Measurements from ENCODE around the gene ESPL1.
"Not testable (repeated sequence)": the region's sequence is repeated elsewhere in the genome, so short reads cannot be mapped to it uniquely, and the experiment has no call there.

Gene ESPL1

DNA sequence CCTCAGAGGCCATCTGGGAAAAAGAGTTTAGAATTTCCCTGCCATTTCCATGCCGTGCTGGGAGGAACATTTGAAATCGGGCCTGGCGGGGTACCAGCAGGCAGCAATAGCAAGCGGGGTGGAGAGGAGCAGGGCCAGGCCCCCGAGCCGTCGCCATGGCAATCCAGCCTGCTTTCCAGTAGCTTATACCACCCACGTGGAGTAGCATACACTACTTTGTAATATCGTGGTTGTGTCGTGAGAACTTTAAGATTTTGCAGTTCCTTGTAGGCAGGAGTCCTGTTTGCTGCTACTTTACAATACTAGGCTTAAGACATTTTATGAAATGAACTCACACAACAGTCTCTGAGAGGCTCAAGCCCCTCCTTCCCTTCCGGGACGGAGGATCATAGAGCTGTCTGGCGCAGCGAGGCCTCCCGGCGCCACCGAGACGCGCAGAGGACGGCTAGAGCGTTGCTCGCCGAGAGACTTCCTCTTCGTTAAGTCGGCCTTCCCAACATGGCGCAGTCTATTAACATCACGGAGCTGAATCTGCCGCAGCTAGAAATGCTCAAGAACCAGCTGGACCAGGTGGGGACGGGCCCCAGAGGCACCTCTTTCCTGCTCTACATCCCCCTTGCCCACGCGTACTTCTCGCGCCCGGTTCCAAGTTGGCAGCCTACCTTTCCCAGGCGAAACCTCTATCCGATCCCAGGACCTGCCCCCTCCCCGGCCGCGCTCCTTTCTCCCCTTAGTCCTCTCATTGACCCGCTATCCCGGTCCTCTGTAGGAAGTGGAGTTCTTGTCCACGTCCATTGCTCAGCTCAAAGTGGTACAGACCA lies 27.2 kb downstream of the ESPL1 start, which contains the start of gene PFDN5:
PFDN5 (plus strand) TSS at position 473 of the 821 bp plus-strand sequence; CDS start at position 499, 26 bp downstream.
- DNase-seq (ENCODE audit: extremely low spot score), result peak; percentile 89
- ChIA-PET CTCF (interaction anchor here (0.6 to 2.2 kb wide), 6 partner anchors 26 to 230 kb away, joined by 3 to 7 read pairs (median 4); partner anchors contain the start of gene ESPL1), POLR2A (interaction anchor here (0.8 to 2.8 kb wide), 17 partner anchors 12 to 206 kb away, joined by 3 to 33 read pairs (median 5); partner anchors contain the start of genes AAAS, ESPL1, SP1 and TARBP2)
- TF ChIP-seq L3MBTL2 (conservative IDR thresholded peaks at IDR 0.05) (no peak), PKNOX1 (IDR thresholded peaks at IDR 0.05) (no peak), NFRKB (IDR thresholded peaks at IDR 0.05) (0 out of 2 replicates have a peak, but pooled peaks have one; percentile 51), SUZ12 (IDR thresholded peaks at IDR 0.05) (no peak)

DNA sequence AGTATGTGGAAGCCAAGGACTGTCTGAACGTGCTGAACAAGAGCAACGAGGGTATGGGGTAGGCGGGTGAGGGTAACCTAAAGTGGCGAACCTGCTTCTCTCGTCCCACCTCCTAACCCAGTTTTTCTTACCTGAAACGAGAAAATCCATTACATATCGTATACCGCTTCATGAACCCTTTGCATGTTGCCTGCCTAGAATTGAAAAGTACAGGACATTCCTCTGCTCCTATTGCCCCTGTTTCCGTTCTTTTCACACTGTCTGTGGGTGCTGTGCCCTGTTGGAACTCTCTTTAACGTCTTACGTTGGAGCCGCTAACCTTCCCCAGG lies 27.8 kb downstream of the ESPL1 start:
- TF ChIP-seq ZNF384 (IDR thresholded peaks at IDR 0.05), result no peak
- POLR2A ChIA-PET, result interaction anchor here (0.8 to 2.8 kb wide), 16 partner anchors 14 to 205 kb away, joined by 3 to 33 read pairs (median 6); partner anchors contain the start of genes AAAS, ESPL1, SP1 and TARBP2
- DNase-seq (ENCODE audit: extremely low spot score), result no peak
- CTCF ChIA-PET, result interaction anchor here (0.6 to 2.2 kb wide), 5 partner anchors 28 to 230 kb away, joined by 3 to 7 read pairs (median 4); partner anchors contain the start of gene ESPL1

- POLR2A ChIA-PET, result interaction anchor here (1.6 kb wide), 1 partner anchor 24 kb away, joined by 11 read pairs; the partner anchor contains the start of gene AAAS
- DNase-seq (ENCODE audit: extremely low spot score); CTCF ChIA-PET: not testable (repeated sequence)
Observed at GRCh38 chr12:53297106-53297505, 29.0 kb downstream of the ESPL1 start.

DNA sequence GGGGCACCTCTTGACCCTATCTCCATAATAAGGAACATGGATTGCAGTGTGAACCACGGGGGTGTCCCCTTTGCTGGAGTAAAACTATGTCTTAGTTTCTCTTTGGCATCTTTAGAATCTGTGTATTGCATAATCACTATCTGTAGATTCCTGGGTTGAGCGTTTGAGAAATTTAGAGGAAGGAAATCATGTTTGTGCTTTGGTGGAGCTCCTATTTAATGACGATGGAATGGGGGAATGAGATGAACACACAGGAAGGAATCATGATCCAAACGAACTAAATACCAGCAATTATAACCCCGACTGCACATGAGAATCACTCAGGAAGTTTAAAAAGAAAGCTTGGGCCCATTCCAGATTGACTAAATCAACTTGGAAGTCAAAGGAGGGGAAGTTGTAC lies 30.1 kb downstream of the ESPL1 start:
- CTCF ChIA-PET, result no interaction called here
- TF ChIP-seq BHLHE40 (IDR thresholded peaks at IDR 0.05; ENCODE audit: borderline replicate concordance), result no peak
- no peak for TF ChIP-seq ARNT (IDR thresholded peaks at IDR 0.05)
- TF ChIP-seq HDGF (IDR thresholded peaks at IDR 0.05; ENCODE audit: borderline replicate concordance), result no peak
- no peak for TF ChIP-seq FOXK2 (IDR thresholded peaks at IDR 0.05)
- no peak for TF ChIP-seq FOXA1 (IDR thresholded peaks at IDR 0.05)
- TF ChIP-seq LEF1 (IDR thresholded peaks at IDR 0.05; ENCODE audit: borderline replicate concordance), result no peak
- no peak for TF ChIP-seq SP1 (IDR thresholded peaks at IDR 0.05)
- TF ChIP-seq PKNOX1 (IDR thresholded peaks at IDR 0.05), result no peak
- TF ChIP-seq NFRKB (IDR thresholded peaks at IDR 0.05), result no peak
- no peak for TF ChIP-seq FOXM1 (IDR thresholded peaks at IDR 0.05; ENCODE audit: borderline replicate concordance)
- no peak for TF ChIP-seq SUZ12 (IDR thresholded peaks at IDR 0.05)
- TF ChIP-seq L3MBTL2 (conservative IDR thresholded peaks at IDR 0.05), result no peak
- TF ChIP-seq ELF4 (IDR thresholded peaks at IDR 0.05), result no peak
- no peak for TF ChIP-seq TARDBP (IDR thresholded peaks at IDR 0.05)
- POLR2A ChIA-PET, result interaction anchor here (0.8 to 1.6 kb wide), 3 partner anchors 23 to 219 kb away, joined by 3 to 11 read pairs (median 3); partner anchors contain the start of genes AAAS and SPRYD3
- DNase-seq (ENCODE audit: extremely low spot score), result no peak

DNA sequence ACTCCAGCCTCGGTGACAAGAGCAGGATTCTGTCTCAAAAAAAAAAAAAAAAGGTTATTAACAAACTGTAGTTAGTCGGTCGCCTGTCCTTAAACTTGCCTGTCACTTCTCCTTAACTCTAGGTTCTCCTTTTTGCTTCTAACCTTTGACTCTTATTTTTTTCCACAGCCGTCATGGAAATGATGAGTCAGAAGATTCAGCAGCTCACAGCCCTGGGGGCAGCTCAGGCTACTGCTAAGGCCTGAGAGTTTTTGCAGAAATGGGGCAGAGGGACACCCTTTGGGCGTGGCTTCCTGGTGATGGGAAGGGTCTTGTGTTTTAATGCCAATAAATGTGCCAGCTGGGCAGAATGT lies 31.0 kb downstream of the ESPL1 start:
- ChIA-PET POLR2A (interaction anchor here (0.7 to 4.5 kb wide), 6 partner anchors 10 to 377 kb away, joined by 3 to 51 read pairs (median 4); partner anchors contain the start of genes AAAS, ATP5MC2 and TARBP2), CTCF (interaction anchor here (0.6 to 1.8 kb wide), 2 partner anchors 20 to 22 kb away, joined by 3 to 9 read pairs; partner anchors contain the start of gene AAAS)
- no peak for DNase-seq (ENCODE audit: extremely low spot score)
- TF ChIP-seq ELF4 (IDR thresholded peaks at IDR 0.05) (no peak), ARNT (IDR thresholded peaks at IDR 0.05) (no peak), FOXM1 (IDR thresholded peaks at IDR 0.05; ENCODE audit: borderline replicate concordance) (no peak), PKNOX1 (IDR thresholded peaks at IDR 0.05) (no peak), SUZ12 (IDR thresholded peaks at IDR 0.05) (no peak)

- TF ChIP-seq PKNOX1 (IDR thresholded peaks at IDR 0.05), result peak; percentile 44; the same call in 1 of the 2 replicates
- TF ChIP-seq ZNF384 (IDR thresholded peaks at IDR 0.05), result no peak
- peak; percentile 84 for TF ChIP-seq ELF4 (IDR thresholded peaks at IDR 0.05)
- TF ChIP-seq ARNT (IDR thresholded peaks at IDR 0.05), result no peak
- peak; percentile 83 for TF ChIP-seq L3MBTL2 (conservative IDR thresholded peaks at IDR 0.05)
- CTCF ChIA-PET, result interaction anchor here (0.6 to 1.8 kb wide), 3 partner anchors 19 to 140 kb away, joined by 3 to 9 read pairs (median 3); partner anchors contain the start of gene AAAS
- DNase-seq (ENCODE audit: extremely low spot score), result peak; percentile 88
- POLR2A ChIA-PET, result interaction anchor here (0.7 to 4.5 kb wide), 6 partner anchors 9 to 376 kb away, joined by 3 to 51 read pairs (median 4); partner anchors contain the start of genes AAAS, ATP5MC2 and TARBP2
Observed at GRCh38 chr12:53299454-53300180, 31.5 kb downstream of the ESPL1 start, which contains the start of gene MYG1. Gene MYG1 (plus strand): TSS chr12:53299695. CDS start chr12:53299738, 43 bp downstream.
